K562 (cell line): ENCODE results near the gene STK4.

Source experiments
- ESRRA ChIP-seq: fragments of 450-650 bp; IDR thresholded peaks from 2 replicates; pipeline ENCODE4 v1.6.1; 2014; ENCODE audit warnings: low read depth, mild to moderate bottlenecking, moderate library complexity, borderline replicate concordance
- EZH2 ChIP-seq: IDR thresholded peaks from 2 replicates; pipeline ENCODE4 v1.6.1; 2012; ENCODE audit warnings: low read depth, mild to moderate bottlenecking, inconsistent platforms, low read length, borderline replicate concordance
- JUN ChIP-seq, 2 experiments: sonication (generic) in 1 of 2; formaldehyde crosslinking in 1 of 2; IDR thresholded peaks; 2 replicates each; pipeline versions ENCODE4 v1.6.1 to v1.8.0; 2012 to 2022; ENCODE audit warnings: borderline replicate concordance in 2 of 2, mild to moderate bottlenecking in 2 of 2, improper control_type of control experiment in 1 of 2, low read depth in 1 of 2, low read length in 1 of 2, missing genetic modification reagents in 1 of 2
- KLF13 ChIP-seq: fragments of 450-650 bp; IDR thresholded peaks from 2 replicates; pipeline ENCODE4 v1.6.1; 2016; ENCODE audit warnings: missing genetic modification characterization, low read depth, mild to moderate bottlenecking, missing compliant biosample characterization, moderate library complexity, borderline replicate concordance
- NRF1 ChIP-seq, 2 experiments: fragments of 450-650 bp; IDR thresholded peaks in 1 of 2; conservative IDR thresholded peaks in 1 of 2; 2 replicates each; pipeline ENCODE4 v1.6.1; 2014; ENCODE audit warnings: mild to moderate bottlenecking in 2 of 2
- PHB2 ChIP-seq: fragments of 450-650 bp; IDR thresholded peaks from 2 replicates; pipeline ENCODE4 v1.6.1; 2017; ENCODE audit warnings: low read depth
- POLR2A ChIP-seq: fragments of 450-650 bp; conservative IDR thresholded peaks from 2 replicates; pipeline ENCODE4 v1.6.1; 2016
- POLR2AphosphoS5 ChIP-seq: IDR thresholded peaks from 2 replicates; pipeline ENCODE4 v1.6.1; 2011; ENCODE audit warnings: mild to moderate bottlenecking, low read depth, low read length, moderate library complexity; ENCODE audit not compliant: control insufficient read depth, insufficient read depth
- SP1 ChIP-seq: sonication (generic); formaldehyde crosslinking; IDR thresholded peaks from 2 replicates; pipeline ENCODE4 v1.8.1; 2022; ENCODE audit warnings: mild to moderate bottlenecking, missing genetic modification reagents
- ZNF24 ChIP-seq: fragments of 450-650 bp; IDR thresholded peaks from 2 replicates; pipeline ENCODE4 v1.6.1; 2016

DNA sequence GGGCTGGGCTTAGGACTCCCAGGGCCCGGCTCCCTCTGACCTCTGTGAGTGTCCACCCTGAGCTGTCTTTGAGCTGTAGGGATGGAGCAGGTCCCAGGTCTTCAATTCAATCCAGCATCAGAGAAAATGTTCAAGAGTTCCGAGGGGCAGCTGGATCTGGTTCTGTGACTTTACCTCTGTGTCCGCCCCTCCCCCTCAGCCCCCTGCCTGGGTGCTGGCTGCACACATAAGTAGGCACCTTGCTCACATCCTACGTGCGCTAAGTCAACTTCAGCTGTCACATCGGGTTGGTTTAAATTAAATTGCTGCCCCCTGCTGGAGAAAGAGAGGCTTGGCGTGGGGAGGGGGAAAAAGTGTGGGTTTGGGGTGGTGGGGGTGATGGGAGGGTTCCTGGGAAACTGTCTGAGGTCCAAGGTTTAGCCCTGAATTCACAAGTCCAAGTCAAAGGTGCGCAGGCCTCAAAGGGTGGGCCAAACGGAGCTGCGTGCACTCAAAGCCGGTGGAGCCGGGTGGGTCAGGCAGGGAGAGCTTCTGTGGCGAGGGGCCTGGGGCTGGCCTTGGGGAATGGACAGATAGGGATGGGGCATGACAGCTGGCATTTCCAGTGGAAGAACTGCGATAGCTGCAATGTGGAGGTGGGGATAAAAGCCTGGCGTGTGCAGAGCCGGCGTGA is 145.6 kb downstream of the STK4 start:
- TF ChIP-seq EZH2 (no peak), NRF1 (conservative IDR thresholded peaks at IDR 0.05 in 1 of 2, IDR thresholded peaks at IDR 0.05 in 1 of 2) (no peak), ESRRA (no peak), KLF13 (no peak), SP1 (CRISPR knock-in tag) (no peak), POLR2AphosphoS5 (no peak), ZNF24 (no peak), POLR2A (no peak), PHB2 (no peak), JUN (IDR thresholded peaks at IDR 0.05; ENCODE audit: borderline replicate concordance, low read depth, low read length) (no peak), JUN (CRISPR knock-in tag; IDR thresholded peaks at IDR 0.05; ENCODE audit: borderline replicate concordance) (no peak)
